Coronary artery (tissue), 2 donors: ENCODE data around the gene UPK1A.

Experiments used
- DNase-seq: peaks from one replicate; pipeline ENCODE4 v3.0.0-alpha.2; 2017; ENCODE audit warnings: low spot score
- H3K27ac ChIP-seq, 2 donors: fragments of 200-600 bp; sonication (generic); one replicate each; pipeline ENCODE4 v1.5.1; 2016 to 2019
- H3K4me3 ChIP-seq: fragments of 200-600 bp; sonication (generic); 2 replicates; pipeline ENCODE4 v1.5.1; 2016; ENCODE audit warnings: mild to moderate bottlenecking, moderate library complexity
- TF ChIP-seq, protein P1 (sequence below): fragments of 200-600 bp; sonication (generic); IDR thresholded peaks from one replicate; pipeline ENCODE4 v1.5.1; 2019; ENCODE audit warnings: antibody characterized with exemption

The UPK1A gene

DNA sequence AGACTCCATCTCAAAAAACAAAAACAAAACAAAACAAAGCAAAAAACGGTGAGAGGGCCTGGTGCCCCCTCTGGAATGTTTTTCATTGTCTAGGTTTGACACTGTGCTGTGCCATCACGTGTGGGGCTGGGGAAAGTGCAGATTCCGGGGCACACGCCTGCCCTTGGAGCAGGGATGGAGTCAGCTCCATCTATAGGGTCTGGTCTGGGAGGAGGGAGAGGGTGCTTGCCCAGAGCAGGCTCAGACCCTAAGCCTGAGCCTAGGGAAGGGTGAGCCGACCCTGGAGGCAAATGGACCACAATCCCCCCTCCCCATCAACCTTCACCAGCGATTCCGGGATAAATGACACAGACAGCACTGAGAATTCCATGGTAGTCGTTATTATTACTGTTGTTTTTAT lies 27.1 kb downstream of the UPK1A start:
- Histone ChIP-seq H3K4me3 (no peak overlapping the region), H3K27ac (no peak overlapping the region)
- TF ChIP-seq, protein P1, sequence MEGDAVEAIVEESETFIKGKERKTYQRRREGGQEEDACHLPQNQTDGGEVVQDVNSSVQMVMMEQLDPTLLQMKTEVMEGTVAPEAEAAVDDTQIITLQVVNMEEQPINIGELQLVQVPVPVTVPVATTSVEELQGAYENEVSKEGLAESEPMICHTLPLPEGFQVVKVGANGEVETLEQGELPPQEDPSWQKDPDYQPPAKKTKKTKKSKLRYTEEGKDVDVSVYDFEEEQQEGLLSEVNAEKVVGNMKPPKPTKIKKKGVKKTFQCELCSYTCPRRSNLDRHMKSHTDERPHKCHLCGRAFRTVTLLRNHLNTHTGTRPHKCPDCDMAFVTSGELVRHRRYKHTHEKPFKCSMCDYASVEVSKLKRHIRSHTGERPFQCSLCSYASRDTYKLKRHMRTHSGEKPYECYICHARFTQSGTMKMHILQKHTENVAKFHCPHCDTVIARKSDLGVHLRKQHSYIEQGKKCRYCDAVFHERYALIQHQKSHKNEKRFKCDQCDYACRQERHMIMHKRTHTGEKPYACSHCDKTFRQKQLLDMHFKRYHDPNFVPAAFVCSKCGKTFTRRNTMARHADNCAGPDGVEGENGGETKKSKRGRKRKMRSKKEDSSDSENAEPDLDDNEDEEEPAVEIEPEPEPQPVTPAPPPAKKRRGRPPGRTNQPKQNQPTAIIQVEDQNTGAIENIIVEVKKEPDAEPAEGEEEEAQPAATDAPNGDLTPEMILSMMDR, result no peak
- no peak for DNase-seq

DNA sequence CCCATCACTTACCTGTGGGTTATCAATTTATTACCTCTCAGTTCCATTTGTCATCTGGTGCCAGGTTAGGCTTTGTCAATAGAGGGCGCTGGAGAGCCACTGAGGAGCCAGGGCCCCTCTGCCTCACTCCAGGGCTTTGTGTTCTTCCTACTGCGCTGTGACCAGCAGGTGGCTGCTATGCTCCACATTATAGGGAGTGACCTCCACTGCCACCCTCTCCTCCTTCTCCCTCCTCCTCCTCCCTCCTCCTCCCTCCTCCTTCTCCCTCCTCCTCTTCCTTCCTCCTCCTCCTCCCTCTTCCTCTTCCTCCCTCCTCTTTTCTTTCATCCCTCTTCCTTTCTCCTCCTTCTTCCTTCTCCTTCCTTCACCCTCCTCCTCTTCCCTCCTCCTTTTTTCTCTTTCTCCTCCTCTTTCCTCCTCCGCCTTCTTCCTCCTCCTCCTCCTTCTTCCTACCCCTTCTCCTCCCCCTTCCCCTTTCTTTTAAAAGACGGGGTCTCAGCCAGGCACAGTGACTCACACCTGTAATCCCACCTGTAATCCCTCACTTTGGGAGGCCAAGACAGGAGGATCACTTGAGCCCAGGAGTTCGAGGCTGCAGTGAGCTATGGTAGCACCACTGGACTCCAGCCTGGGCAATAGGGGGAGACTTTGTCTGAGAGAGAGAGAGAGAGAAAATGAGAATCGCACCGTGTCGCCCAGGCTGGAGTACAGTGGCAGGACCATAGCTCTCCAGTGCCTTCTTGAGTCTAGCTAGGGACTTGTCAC lies 27.7 kb downstream of the UPK1A start:
- H3K4me3 ChIP-seq, result no peak overlapping the region
- H3K27ac ChIP-seq, result no peak overlapping the region
- peak; percentile 82 for DNase-seq
- TF ChIP-seq, protein P1, result peak; percentile 88

DNA sequence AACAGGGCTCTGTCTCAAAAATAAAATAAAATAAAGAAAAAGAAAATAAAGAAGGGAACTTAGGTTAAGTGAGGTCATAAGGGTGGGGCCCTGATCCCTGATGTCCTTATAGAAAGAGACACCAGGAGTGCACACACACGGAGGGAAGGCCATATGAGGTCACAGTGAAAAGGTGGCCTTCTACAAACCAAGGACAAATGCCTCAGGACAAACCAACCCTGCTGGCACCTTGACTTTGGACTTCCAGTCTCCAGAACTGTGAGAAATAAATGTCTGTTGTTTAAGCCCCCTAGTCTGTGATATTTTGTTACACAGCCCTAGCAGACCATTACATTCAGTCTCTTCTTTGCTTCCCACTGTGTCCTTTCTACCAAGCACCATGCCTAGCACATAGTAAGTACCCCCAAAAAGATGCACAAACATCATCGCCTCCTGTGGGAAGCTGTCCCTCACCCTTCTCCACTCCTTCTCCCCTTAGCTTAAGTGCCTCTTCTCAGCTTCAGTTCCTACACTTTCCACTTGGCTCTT lies 29.6 kb downstream of the UPK1A start:
- H3K4me3 ChIP-seq, result no peak overlapping the region
- TF ChIP-seq, protein P1, result no peak

DNA sequence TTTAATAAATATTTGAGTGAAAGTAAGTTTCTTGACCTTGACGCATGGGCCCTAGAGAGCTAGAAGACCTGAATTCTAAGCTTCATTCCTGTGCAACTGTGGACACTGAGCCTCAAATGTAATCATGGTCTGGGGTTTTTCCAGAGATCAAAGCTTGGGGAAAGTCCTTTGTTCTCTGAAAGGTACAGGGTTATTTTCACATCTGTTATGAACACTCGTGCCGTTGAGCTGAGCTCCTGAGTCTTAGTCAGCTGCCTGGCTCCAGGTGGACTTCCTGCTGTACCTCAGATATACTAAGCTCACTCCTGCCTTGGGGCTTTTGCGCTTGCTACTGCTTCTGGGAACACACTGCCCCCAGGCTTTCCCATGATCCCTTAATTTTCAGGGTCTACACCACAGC lies 30.5 kb downstream of the UPK1A start:
- TF ChIP-seq, protein P1, result no peak
- Histone ChIP-seq H3K27ac (no peak overlapping the region), H3K4me3 (no peak overlapping the region)
- no peak for DNase-seq

More for the DNA sequence above, 29.6 kb downstream of the UPK1A start:
- no peak overlapping the region for H3K27ac ChIP-seq
- no peak for DNase-seq

DNA sequence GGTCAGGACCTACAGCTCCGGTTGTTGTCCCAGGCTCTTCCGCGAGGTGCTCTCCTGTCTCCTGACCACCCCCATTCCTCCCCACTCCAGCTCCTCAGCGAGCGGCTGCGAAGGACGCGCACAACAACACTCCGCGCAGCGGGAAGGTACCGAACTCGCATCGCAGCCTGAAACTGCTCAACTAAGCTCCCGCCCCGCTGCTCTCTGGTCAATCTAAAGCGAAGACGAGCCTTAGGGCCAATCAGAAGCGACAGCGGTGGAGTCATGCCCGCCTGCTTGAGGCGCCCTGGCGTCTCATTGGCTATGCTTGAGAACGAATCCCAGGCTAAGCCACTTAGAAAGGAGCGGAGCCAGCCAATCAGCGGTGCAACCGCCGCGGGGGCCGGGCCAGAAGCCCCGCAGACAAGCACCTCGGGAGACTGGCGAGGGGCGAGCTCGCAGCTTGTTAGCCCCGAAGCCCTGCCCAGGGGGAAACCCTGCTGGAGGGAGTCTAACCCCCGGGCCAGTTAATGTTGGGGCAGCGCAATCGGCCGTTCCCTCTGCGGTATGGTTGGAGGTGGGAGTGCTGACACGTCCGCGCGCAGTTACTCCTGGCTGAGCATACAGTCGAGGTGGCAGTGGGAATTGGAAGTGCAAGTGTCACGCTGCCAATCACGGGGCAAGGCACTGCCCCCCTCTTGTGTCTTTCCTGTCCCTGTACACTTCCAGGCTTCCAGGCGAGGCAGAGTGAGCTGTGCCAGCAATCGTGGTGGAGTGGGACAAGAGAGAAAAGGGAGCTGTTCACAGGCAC lies 36.1 kb downstream of the UPK1A start:
- peak; percentile 95 for DNase-seq
- peak overlapping the region in 1 of 2 donors; percentile 12 for H3K27ac ChIP-seq
- TF ChIP-seq, protein P1, result no peak
- peak overlapping the region; percentile 72 for H3K4me3 ChIP-seq

DNA sequence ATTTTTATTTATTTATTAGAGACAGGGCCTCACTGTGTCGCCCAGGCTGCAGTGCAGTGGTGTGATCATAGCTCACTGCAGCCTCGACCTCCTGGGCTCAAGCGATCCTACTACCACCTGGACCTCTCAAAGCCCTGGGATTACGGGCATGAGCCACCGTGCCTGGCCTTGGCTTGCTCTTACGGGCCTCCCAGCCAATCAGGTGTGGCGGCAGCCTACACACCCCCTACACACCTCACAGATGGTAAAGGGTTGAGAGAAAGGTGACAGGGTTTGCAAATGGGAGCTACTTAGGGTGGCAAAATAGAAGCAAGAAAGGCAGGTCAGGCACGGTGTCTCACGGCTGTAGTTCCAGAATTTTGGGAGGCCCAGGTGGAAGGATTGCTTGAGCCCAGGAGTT lies 37.0 kb downstream of the UPK1A start:
- DNase-seq, result no peak
- Histone ChIP-seq H3K4me3 (no peak overlapping the region), H3K27ac (no peak overlapping the region)
- TF ChIP-seq, protein P1, result no peak
